Left forelimb (tissue), 1 donor: ENCODE data around the gene EGFR.

Experiments
- DNase-seq: peaks from one replicate; pipeline ENCODE4 v3.0.0-alpha.2; 2018; ENCODE audit warnings: low spot score

Gene EGFR

DNA sequence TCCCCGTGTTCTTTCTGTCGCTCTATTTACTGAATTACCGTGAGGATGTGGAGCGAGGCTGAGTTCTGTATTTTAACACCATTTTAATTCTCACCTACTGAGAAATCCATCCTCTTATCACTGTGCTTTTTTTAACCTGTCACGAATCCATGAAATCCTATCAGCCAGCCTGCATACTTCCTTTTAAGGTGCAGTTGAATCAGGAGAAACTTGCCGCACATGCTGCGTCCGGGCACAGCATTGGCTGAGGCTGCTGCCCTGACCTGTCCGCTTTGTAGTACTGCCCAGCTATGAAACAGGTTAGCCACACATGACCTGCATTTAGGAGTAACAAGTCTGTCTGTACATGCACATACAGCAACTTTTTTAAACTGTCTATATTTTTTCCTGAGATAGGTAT is 82.5 kb downstream of the EGFR start:
- DNase-seq = no peak

DNA sequence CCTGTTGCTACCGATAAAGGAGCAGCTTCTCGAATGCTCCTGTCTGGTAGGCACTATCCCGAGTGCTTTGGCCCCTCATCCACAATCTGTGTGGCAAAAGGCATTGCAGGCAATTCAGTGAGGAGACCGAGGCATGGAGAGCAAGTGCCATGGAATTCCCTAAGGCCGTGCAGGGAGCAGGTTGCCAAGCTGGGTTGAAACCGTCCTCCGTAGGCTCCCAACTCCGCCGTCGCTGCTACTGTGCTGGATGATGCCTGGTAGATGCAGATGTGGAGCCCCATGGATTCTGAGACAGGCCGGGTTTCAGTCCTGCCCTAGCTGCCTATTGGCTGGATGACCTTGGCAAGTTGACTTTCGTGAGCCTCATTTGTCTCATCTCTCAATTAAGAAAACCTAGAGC is 85.3 kb downstream of the EGFR start:
- DNase-seq = no peak

DNA sequence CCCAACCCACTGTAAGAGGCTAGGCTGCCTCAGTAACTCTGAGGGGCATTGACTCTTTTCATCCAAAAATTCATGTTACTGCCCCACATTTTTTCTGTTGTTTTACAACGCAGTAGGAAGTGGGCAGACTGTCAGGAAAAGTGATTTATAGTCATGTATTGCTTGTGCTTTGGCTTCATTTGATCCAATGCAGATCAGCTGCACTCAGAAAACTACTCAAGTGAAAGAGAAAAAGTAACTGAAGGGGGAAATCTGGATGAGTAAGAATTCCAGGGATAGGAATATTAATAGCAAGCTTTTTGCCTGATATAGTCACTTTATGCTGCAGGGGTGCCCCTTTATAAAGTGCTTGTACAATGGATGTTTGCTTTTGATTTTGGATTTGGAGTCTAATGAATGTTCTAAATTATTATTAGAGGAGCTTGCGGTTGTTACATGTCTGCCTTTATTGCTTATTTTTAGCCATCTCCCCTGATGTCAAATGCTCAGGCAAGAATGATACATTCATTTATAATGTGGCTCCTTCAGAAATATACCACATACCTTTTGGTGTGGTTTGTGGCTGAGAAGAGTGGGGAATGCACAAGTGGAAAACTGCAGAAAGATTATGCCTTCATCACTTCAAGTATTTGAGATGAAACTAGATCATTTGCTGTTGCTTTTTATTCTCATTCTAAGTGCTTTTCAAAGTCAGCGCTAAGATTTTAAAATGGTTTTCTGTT is 86.1 kb downstream of the EGFR start:
- DNase-seq = no peak

DNA sequence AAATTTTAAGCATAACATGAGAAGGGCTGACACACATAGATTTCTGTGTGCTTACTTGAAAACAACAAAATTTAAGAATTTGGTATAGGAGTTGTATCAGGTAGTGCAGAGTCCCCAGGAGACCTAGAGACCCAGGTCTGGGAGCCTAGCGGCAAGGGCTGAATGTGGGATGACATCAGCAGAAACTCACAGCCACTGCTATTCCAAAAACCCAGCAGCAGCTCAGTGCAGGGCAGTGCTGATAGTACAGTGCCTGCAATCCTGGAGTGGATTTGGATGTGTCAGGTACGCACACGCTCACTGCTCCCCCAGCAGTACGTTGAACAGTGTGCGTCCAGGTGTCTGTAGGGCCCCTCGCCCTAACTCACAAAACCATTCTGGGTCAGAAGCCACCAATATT is 87.1 kb downstream of the EGFR start:
- no peak for DNase-seq

DNA sequence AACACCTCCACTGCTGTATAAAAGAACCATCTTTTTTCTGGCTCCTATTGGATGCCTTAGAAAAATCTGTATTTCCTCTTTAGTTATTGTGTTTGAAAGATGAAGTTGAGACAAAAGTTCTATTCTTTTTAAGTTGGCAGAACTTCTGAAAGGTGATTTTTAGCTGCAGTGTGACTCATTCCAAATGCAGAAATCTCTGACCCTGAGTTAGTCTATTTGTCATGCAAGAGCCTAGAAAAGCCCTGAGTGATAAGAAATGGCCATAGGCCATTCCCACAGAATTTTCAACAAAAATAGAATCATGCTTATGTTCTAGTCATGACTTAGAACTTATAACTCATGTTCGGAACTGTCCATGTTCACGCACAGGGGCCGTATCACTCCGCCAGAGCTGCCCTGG is 89.1 kb downstream of the EGFR start:
- DNase-seq = no peak

DNA sequence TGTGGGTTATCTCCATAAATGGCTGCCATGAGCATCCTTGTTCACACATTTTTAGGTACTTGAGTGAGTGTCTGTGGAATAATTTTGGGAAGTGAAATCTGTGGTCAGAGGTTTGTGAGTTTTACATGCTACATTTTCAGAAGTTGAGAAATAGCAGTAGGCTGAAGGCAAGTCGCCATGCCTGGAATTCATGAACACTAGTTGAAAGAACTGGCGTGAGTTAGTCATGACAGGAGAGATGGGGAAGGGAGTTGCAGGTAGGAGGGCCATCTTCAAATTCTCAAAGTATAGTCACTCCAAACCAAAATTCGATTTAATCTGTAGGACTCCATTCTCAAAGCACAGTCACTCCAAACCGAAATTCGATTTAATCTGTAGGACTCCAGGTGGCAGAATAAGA is 89.6 kb downstream of the EGFR start:
- no peak for DNase-seq

DNA sequence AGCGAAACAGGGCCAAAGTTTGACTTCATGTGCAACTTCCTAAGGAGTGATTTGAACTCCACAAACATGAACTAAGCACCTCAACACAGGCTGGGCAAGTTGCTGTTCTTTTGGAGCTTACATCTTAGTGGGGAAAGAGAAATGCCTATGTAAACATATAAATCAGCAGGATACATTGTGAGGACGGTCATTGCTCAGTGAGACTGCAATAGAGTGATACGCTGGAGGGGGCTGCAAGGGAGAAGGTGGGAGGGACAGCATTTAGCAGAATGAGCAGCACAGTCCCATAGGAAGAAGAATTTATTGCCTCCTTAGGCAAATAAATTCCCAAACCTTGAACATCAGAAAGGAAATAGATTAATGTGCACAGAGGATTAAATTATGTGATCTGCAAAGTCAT is 90.0 kb downstream of the EGFR start:
- DNase-seq = no peak

DNA sequence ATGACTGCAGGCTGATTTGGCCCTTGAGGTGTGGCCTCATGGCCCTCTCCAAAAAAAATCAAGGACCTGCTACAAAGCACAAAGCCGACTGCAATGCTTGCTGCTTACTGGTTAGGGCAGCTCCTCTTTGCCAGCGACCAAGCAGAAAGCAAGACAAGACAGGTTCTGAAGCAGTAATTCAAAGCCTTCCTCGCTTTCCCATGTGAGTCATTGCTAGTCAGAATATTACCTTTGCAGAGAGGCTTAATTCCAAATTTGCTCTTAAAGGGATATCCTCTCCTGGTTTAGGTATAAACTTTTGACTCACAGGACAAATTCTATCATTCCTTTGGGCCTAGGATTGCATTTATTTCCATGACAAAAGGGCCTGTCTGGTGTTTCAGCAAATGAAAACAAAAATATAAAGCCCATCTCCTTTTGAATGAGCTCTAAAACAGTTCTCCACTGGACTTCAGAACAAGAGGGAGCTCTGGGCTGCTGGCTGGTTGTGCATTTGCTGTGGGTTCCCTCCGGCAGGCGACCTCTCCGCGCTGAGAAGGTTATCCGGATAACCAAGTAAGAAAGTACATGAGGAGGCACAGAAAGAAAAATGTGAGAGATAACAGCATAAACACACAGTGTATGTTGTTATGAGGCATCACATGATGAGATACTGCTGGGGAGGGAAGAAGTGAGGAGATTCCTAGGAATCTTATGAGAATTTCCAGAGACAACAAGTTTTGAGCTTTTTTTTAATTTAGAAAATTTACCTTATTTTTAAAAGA is 90.8 kb downstream of the EGFR start:
- no peak for DNase-seq

DNA sequence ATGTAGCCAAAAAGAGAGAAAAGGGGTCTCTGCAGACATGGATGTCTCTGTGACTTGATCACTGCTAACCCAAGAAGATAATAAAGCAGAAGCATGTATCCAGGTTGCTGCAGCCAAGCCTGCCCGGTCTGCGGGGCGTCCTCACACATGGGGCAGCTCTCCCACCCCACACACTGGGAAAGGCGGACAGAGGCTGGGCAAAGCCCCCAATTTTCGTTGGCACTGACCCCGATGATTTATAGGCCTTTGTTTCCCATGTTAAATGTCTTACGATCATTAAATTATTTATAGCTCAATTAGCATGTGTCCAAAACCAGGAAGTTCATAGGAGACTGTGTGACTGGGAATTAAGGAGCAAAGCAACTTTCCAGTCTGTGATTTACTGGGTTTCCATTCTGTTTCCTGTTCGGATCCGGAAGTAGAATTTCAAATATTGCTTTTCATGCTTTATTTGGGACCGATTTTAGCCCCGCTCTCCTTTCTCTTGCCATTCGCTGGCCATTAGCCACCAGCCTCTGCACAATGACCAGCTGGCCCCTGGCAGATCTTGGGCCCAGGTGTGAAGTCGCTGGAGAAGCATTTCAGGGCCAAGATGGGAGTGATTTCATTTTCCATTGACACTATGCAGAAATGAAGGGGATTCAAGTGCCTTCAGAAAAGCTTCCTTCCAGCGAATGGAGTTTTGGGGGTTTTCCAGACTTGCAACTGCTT is 91.6 kb downstream of the EGFR start:
- no peak for DNase-seq

DNA sequence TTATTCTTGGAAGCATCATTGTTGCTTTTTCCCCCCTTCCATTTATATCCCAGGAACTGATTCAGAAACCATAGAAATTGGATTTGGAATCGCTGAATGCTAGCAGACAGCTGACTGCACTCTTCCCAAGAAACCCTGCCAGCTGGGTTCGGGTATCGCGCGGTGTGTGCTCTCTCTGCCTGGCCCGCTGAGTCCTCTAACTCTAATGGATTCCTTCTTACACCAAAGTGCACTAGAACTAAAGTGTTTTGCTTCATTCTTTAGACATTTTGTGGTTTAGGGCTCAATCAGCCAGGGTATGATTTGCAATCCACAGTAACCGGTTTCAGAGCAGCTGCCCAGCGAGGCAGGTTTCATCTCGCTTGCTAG is 92.2 kb downstream of the EGFR start:
- DNase-seq = no peak

DNA sequence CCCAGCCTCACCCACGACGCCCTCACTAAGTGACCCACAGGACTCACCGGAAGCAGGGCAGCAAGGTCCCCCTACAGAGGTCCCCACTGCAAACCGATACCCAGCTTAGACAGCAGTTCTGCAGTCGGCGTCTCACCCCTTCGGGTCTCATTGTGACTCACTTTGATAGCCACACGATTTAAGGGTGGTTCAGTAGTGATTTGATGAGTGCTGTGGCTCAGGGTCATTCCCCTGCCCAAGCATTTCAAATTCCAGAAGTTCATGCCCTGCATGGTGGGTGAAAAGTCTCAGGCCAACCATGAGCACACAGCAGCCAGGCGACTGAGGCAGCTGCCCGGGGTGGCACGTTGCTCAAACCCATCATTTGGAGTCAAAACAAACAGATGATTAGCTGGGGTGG is 93.2 kb downstream of the EGFR start:
- DNase-seq = no peak

DNA sequence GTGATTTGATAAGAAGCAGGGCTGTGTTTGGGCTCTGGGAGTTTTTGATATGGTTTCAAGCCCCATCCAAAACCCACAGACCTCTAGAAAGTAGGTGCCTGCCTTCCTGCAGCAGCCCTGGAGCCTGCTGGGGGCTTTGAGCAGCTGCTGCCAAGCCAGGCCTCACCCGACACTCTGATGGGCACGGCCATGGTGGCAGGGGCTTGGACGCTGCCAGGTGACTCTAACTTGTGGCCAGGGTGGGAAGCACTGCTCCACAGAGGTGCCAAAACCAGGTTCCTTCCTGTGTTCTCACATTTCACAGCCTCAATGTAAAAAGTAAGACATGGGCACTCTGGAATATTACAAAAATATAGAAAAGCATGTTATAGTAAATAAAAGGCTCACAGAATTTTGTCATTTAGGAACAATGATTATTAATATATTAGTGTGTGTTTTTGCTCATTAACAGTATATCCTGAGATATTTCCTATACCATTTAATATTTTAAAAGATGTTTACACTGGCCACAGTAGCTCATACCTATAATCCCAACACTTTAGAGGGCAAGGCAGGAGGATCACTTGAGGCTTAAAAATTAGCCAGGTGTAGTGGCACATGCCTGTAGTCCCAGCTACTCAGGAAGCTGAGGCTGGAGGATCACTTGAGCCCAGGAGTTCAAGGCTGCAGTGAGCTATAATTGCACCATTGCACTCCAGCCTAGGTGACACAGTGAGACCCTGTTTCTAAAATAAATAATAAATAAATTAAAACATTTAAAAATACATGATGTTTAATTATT is 95.1 kb downstream of the EGFR start:
- no peak for DNase-seq

DNA sequence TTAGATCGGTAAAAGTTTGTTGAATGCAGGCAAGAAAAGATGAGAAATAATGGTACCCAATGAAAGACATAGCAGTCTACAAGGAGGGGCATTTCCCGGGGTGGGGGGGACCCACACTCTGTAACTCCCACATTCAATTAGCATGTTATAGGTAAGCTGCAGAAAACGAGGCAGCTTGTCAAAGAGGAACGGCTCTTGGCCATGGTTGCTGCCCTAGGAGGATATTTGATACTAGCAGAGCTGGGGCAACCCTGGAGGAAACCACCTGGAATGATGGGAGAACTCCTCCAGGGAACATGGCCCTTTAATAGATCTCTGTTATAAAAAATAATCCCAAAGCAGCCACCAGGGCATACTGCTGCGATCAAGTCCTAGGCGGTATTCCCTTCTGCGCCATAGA is 98.5 kb downstream of the EGFR start:
- DNase-seq = no peak

DNA sequence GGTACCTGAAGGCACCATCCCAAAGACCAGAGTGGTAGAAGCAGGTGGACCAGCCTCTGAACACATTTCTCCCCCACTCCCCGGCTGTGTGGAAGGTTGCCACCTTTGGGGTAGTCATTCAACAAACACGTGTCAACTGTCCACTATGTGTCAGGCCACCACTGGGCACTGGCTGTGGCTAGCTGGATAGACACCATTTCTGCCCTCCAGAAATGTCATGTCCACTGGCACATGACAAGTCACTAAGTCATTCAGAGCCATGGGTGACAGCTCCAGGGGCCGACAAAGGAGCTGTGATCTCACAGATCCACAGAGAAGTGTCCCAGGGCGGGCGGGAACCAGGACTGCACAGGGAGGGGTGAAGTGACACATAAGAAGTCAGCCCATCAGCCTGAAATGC is 99.6 kb downstream of the EGFR start:
- no peak for DNase-seq

DNA sequence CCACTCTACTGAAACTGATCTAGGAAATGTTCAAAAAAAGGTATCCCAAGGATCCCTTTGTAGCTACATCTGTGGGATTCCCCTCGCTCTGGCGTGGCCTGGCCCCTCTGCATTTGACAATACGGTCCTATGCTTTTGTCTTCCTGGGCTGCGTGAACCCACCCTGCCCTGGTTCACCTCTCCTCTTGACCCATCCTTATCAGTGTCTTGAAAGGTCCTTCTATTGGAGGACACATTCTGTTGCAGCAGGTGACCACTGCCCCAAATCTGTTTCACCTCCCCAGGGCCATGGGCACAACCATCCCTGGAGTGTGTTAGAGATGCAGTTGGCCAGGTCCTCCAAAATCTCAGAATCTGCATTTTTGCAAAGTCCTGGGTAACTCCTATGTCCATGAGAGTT is 100.8 kb downstream of the EGFR start:
- no peak for DNase-seq

DNA sequence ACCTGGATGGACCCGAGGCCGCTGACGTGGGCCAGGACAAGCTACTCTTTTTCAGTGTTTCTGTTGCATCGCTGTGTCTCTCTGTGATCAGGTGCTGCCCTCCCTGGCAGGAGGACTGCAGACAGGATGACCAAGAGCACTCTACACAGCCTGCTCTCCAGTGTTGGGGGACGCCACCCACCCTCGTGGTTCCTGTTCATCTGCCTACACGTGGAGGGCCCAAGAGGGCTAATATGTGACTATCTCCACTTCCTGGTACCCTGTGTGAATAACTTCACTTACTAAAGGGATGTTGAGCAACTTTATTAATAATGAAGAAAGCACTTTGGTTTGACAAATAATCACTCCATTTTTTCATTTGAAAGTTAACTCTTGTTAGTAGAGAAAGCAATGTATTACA is 101.3 kb downstream of the EGFR start:
- no peak for DNase-seq

DNA sequence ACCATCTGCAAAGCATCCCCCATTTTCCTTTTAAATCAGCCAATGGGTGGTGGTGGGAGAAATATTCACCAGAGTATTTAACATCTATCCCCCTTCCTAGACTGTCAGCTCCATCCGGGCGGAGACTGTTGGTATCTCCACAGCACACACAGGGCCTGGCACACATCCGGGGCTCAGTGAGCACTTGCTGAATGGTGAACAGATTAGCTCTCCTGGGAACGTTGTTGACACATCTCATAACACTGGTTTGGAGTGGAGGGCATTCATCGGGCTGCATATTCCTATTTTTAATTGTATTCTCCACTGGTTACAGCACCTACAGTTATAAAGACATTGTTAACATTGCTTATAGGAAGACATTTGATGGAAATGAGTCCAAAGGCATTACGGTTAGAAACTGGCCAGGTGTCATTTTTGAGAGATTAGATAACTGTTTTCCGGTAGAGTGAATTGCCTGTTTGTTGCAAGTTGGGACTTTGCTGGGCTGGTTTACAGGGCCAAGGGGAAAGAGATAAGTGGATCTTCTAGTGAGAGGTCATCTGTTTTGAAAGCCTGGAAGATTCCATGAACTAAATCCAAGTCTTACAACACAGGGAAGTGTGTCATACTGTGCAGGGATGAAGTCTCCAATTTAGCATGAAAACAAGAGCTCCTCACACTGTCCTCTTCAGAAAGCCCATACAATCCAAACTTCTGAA is 101.8 kb downstream of the EGFR start:
- no peak for DNase-seq

DNA sequence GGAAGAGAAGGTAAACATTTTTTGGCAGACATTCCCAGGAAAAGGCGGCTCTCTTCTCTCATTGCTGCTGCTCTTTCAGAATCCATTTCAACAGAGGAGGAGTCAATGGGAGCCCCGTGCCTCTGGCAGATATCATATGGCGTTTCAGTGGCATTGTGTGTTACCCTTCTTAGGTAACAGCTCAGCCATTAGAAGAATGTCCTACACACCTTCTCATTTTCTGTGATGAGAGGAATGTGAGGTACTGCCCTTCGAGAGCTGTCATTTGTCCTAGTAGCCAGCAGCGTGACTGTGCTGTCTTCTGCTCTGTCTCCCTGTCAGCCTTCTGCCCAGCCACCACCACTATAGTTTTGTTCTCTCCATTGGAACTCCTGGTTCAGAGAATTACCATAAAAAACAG is 102.4 kb downstream of the EGFR start:
- no peak for DNase-seq

DNA sequence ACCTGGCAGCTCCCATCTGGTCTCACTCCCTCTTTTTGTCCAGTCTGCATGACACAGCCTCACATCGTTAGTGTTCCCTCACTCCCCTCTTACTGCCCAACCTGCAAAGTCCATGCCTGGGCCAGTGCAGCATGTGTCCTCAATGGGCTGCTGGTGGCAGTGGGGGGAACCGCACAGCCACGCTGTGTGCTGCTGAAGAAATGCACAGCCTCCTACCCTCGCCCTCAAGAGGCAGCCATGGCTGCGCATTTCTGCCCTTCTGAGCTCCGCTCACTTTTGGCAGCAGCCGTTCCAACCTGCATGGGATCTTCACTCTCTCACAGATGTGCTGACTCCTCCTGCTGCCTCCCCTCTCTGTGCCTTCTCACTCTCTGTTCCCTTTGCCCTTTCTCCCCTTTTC is 103.4 kb downstream of the EGFR start:
- no peak for DNase-seq

DNA sequence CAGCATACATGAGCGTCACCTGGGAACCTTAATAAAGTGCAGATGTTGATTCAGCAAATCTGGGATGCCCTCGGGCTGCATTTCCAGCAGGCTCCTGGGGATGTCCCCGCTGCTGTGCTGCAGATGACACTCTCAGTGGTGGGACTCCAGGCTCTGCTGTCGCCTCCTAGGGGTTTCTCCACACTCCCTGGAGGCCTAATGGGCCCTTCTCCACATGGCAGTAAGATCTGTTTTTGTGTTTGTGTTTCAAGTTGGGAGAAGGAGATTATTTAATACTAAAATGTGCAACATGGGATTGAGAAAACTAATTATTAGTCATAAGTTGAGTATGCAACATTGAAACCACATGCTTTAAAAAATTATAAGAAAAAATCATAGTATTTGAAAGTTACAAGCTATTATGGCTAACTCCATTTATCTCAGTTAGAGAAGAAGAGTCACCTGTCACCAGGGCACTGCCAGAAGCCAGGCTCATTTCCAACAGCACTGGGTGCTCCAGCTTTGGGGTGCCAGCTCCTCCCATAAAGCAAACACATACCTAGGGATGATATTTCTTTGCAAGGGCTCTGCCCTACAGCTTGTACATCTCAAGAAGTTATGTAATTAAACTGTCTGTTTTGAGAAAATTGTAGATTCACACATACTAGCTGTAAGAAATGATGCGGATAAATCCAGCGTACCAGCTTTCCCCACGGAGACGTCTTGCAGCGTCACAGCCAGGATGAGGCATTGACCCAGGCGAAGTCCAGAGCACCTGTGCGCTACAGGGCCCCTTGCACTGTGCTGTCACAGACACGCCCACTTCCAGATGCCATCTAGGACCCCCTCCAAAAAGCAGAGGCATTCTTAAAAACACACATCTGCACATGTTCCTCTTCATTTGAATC is 106.4 kb downstream of the EGFR start:
- DNase-seq = no peak

DNA sequence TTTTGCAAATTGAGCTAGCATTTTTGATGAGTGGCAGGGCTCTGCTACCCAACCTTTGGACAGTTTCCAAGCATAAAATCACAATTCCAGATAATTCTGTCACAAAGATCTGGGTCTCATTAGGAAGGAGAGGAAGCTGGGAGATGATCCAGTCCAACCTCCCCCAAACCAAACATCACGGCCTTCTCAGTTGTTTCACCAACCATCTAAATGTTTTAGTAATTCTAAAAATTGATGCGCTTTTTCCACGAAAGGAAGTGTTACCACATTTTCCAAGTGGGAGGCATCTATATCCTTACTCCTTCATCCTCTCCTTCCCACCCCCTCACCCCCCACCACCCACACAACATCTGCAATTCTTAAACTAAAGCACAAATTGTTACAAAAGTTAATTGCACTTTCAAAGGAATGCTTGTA is 108.3 kb downstream of the EGFR start:
- no peak for DNase-seq
